ENCODE measurements around the gene PAOX.

The PAOX gene

GRCh38 chr10:133440633-133441285, 61.7 kb downstream of the PAOX start:
- no peak for DNase-seq
- peak overlapping the region in 1 of 2 donors; percentile 85 for H3K27ac Mint-ChIP-seq

More at GRCh38 chr10:133440633-133441285, 61.7 kb downstream of the PAOX start:
- no peak overlapping the region for H3K4me3 Mint-ChIP-seq
- H3K27me3 Mint-ChIP-seq, result peaks cover 10 to 11% of the 10 kb centered on the region in 2 donors
- no peaks in the 10 kb centered on the region for H3K36me3 Mint-ChIP-seq (ENCODE audit: insufficient read depth)
- ATAC-seq (replicated peaks), result no peak
- H3K4me1 Mint-ChIP-seq (ENCODE audit: low read depth in 2 of 2), result peaks cover 14 to 41% of the 10 kb centered on the region in 2 donors
- peaks cover 0 to 2% of the 10 kb centered on the region in 2 donors for H3K9me3 Mint-ChIP-seq

Data from effector memory CD8-positive, alpha-beta T cell (primary cell).